CD4-positive, alpha-beta T cell treated with Interleukin-12 subunit alpha and Interleukin-12 subunit beta, for 1 hour (primary cell): ENCODE measurements around the gene NFIA.

Source experiments
- DNase-seq: peaks from one replicate; pipeline ENCODE4 v3.0.0-alpha.2; 2020

The NFIA gene

DNA sequence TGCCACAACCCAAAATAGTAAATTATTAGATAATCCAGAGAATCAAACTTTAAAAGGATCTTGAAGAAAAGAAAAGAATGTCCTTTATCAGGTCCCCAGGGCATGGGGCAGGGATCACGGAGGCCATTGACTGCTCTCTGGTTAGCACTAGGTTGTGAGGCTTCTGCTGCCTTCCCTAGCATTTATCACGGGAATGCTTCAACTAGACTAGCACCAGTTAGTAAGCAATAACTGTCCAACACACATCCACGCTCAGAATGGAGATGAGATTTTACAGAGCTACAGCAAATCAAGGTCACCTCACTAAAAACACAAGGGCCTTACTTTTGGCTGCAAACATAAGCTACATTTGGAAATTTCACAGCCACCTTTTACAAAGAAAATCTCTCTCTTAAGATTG lies 304.0 kb downstream of the NFIA start:
- DNase-seq, result no peak

DNA sequence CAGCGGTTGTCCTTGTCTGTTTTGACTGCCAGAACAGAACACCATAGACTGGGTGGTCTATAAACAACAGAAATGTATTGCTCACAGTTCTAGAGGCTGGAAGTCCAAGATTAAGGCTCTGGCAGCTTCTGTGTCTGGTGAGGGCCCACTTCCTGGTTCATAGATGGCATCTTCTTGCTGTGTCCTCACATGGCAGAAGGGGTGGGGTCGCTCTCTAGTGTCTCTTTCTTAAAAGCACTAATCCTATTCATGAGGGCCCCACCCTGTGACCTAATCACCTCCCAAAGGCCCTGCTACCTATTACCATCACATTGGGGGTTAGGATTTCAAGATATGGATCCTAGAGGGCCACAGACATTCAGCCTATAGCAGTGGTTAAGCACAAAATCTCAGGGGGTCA lies 304.4 kb downstream of the NFIA start:
- no peak for DNase-seq

DNA sequence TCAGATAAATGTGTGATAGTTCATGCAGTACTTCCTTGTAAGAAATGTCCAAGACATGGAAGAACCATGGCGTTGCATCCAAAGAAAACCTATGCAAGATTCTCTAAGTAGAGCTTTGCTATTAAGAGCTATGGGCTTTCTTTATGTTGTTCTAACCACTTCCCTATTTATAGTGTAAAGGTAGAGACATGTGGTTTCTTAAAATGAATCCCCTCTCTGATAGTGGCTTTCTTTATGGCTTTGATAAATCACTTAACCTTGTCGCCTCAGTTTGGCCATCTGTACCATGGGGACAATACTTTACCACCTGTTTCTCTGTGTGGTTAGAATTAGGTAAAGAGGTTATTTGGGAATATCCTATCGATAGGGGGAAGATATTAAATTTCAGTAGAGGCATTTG lies 305.5 kb downstream of the NFIA start:
- DNase-seq, result no peak

DNA sequence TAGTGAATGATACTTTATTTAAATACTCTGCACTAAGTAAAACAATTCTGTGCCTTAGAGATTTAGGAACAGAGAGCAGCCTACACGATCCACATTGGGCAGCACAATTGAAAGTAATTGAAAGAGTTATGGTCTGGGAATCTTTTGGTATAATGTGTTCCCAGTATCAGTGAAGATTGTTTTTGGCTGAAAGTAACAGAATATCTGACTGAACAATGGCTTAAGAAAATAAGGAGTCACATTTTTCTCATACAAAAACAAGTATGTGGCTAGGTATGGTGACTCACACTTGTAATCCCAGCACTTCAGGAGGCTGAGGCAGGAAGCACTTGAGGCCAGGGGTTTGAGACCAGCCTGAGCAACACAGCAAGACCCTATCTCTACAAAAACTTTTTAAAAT lies 306.2 kb downstream of the NFIA start:
- no peak for DNase-seq

DNA sequence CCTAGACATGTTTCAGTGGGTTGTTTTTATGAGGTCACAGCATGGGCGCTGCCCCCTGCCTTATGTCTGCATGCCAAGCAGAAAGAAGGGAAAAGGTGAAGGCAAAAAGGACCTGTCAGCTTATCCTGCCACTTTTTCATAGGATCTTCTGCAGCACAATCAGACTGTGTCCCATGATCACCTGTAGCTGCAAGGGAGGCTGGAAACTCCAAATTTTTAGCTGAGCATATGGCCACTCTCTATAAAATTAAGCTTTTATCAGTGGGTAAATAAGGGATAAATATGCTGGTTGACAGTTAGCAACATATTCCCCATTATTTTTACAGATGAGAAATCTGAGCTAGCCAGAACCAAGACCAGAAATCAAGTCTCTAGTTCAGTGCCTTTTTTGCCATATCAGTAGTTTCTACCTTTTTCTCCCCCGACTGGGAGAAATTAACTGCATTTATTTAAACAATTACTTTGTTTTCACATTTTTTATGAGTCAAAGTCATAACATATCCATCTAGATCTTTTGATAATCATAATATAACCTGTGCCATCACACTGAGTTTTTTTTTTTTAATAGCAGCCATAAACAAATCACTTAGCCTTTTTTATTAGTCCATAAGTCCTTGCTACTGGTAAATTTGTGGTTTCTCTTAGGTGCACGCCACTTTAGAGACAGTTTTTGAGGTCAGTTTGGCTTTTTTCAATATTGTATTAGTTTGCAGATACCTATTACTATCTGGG lies 307.0 kb downstream of the NFIA start:
- no peak for DNase-seq

DNA sequence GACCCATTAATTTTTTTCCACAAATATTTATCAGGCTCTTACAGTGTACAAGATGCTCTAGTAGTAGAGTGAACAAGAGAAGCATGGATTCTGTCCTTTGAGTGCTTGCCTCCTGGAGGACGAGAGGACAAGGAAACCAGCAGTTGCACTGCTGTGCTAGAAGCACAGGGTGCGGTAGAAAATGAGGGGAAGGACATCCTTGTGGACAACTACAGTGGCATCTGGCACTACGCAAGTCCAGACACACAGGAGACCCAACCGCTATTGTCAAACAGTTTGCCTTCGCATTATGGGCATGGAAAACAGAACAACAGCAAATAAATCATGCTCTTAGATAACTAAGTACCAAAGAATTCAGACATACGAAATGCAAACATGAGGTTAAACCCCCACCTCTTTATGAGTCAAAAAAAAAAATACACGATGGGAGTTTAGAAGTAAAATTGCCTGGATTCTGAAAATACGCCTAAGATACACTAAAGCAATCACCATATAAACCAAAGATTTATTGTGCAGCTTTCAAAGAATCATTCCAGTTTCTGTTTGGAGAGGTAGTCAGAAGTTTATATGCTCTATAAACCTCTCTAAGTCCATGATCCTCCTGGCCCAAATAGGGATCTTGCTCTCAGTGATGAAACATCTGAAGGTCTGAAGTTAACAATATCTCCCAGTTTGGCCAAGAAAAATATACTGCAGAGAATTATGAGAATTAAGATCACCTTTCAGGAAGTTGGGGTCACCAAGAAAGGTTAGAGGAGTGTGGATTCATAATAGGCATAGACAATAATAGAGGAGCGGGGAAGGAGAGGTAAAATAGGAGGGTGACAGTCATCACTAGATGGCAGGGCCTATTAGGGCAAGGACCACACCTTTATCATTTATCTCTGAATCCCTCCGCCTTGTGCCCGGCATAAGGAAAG lies 307.8 kb downstream of the NFIA start:
- no peak for DNase-seq

DNA sequence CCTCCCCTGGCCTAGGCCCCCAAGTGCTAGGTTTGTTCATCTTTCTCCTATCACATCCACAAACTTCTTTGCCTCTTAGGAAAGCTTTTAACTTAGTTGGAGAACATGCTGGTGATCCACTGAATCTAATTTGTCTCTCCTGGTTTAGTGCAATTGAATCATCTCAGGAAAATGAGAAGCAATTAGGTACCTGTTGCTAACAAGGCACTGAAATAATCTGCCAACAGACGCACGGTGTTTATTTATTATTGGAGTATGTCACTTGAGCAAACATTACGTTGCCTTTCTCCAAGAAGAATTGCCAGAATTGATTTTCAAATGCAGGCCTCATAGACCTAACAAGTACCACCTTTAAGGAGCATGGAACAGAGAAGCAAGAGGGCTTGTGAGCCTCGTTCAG lies 309.4 kb downstream of the NFIA start:
- no peak for DNase-seq

DNA sequence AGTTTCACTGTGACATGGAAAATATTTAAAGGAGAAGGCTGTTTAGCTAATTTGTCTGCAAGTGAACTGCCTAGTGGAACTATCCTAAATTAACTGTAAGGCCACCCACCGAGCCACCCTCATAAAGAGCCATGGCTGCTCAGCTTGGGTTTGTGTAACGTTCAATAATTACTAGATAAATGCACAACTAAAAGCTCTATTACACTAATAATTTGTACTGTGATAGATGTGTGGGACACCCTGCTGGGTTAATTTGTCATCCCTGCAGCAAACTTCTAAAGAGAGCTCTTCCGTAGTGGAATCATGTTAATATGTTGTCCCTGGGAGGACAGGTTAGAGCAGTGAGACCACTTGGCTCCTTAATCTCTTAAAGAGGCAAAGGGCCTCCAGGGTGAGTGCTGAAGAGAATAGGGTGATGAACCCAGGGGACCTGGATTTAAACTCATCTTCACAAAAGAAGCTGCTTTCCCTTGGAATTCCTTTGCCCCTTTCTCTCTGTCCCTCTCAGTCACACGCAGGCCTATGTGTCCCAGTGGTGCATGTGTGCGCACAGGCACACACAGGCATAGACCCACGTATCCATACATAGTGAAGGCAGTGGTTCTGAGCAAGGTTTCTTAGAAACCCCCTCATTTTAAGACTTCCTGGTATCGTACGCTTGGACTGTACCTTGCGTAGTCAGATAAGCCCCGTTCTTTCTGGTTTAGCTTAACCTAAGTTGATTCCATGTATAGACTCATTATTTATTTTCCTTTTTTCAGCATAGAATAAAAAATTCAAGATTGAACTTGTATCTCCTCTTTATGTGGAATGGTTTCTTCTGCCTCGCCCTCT lies 310.3 kb downstream of the NFIA start:
- DNase-seq, result no peak

DNA sequence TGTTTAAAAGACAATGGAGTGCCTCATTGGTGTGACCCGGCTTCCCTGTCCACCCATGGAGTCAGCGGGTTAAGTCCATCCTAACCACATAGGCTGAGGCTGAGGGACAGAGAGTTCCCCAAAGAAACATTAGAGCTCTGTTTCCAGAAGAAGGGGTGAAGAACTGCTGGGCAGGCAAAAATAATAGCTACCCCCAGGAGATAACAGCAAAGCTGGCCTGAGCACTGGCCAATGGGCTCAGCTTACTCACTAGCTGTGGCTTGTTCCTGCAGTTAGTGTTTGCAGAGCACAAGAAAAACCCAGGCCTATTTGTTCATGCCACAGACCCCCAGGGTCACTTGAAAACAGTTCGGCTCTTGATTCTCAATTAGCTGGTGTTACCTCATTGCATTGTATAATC lies 311.2 kb downstream of the NFIA start:
- DNase-seq, result no peak

DNA sequence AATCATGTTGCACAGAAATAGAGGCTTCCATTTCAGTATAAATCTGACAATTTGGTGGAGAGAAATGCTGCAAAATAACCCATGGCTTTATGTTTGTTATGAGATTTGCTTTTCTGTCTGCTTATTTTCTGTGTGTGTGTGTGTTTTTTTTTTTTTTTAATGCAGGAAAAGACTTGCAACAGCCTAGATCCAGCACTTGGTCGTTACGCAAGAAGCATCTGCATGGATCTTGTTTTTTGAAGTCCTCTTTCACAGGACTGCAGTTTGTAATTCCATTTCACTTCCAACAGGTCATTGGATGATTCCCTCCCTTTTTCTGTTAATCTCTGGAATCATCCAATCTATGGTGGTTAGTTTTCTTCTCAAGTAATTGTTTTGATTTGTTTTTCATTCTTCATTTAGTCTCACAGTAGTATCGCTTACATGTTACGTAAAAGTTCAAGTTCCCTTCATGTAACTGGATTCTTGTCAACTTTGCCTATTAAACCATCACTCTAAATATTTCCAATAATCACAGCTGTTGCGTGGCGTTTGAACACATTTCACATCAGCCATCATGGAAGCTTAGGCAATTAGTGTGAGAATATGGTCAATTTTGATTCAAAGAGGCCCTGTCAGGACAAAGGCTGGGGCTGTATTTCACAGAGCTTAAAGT lies 312.9 kb downstream of the NFIA start:
- no peak for DNase-seq

DNA sequence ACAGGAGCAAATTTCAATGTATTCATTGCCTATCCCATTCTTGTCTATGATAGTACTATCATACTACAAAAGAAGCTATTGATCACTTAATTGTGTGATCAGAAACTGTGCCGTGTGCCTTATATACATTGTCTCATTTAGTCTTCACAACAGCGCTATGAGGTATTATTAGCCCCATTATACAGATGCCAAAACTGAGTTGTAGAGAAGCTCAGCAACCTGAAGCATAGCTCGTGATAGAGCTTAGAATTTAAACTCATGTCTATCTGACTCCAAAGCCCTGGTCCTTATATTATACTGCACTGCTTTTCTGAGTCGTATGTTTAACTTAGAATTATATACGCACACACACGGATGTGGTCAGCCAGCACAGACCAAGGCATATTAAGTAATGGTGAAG lies 315.1 kb downstream of the NFIA start:
- no peak for DNase-seq

DNA sequence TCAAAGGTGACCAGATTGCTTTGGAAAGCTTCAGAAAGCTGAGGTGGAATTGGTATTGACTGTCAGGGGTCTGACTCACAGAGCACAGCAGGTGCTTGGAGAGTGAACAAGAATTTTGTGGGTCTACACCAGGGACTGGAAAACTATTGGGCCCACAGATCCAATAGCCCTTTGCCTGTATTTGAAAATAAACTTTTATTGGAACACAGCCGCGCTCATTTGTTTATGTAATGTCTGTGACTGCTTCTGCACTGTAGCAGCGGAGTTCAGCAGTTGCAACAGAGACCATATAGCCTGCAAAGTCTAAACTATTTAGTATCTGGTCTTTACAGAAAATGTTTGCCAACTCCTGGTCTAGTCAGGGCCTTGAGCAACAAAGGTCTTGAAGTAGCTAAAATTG lies 315.6 kb downstream of the NFIA start:
- no peak for DNase-seq

DNA sequence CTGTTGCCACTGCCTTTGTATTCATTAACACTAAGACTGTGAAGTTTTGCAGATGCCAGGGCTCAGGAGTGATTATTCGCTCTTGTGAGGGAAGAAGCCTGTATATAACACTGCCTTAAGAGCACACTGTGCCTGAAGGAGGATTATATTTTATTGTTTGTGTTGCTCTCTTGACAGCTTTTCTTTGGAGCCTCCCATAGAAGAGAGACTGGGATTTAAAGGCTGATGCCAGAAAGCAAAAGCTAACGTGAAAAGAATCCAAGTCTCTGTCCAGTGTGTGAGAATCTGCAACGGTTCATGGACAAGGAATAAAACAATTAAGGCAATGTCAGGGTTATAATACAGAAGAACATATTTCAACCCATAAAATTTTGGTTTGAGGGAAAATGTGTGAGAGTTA lies 316.8 kb downstream of the NFIA start:
- no peak for DNase-seq

DNA sequence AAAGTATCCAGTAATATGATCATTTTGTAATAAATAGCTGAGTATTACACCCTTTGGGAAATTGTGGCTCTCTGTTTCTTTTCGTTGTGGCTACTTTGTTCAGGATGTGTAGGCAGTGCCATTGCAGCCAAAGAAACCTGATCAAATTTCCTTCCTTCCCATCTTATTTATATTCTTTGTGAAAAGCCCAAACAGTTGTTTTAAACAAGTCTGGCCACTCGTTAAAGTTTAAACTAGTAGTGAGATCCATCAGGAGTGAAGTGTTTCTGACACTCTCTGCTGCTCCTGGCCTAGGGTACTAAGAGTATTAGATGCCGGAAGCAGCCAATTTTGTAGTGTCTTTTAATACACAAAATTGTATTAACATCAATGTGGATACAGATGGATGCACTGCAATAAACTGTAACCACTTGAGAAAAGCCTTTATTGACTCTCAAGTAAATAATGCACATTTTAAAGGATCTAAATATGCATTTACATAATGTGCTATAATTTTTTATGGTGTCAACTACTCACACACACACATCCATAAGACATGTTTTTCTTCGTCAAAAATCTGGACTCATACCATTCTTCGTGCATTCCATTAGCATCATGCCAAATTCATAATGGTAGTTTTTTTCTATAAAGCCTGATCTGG lies 317.9 kb downstream of the NFIA start:
- DNase-seq, result no peak

DNA sequence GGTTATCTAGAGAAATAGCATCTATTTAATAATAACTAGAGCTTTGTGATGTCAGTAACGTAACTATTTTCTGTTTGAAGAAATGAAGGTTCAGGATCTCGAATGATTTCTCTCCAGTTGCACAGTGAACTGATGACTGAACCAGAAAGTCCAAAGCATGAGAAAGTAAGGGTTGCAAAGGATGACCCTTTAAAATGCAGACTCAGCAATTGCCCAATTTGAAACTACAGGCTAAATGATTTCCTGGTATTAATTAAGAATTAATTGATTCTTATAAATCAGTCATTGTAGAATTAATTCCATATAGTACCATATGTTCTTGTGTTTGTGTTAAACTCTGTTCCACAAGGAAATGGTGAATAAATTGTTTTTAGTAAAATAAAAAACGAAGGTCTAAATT lies 318.6 kb downstream of the NFIA start:
- no peak for DNase-seq

DNA sequence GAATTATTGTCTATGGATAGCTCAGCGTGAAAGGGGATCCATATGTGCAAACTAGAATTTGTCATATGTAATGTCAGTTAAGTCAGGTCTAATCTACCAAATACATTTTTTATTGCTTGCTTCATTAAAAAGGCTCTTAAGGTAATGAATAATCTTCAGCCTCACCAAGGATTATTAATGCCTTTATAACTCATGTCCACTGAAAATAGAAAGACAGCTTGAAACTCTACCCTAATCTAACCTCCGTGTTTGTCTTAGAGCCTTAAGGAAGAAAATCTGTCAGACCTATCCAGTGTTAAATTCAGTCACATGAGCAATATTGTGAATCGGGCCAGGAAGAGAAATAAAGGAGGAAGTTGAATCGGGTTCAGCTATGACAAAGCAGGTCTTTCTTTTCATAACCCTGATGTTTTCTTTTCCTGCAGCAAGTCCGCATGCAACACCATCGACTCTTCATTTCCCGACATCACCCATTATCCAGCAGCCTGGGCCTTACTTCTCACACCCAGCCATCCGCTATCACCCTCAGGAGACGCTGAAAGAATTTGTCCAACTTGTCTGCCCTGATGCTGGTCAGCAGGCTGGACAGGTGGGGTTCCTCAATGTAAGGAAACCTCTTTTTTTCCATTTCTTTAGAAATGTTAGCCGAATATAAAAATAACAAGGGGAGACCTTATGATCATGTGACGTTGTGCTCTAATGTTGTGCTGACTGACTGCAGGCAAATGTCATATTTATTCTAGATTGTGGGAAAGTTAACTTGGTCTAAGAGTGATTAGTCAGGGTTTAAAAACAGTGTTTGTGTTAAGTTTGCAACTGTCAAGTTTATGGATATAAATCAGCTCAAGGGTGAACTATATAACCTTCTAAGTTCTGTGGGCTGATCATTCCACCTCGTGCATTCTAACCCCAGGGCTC lies 321.6 kb downstream of the NFIA start:
- no peak for DNase-seq

DNA sequence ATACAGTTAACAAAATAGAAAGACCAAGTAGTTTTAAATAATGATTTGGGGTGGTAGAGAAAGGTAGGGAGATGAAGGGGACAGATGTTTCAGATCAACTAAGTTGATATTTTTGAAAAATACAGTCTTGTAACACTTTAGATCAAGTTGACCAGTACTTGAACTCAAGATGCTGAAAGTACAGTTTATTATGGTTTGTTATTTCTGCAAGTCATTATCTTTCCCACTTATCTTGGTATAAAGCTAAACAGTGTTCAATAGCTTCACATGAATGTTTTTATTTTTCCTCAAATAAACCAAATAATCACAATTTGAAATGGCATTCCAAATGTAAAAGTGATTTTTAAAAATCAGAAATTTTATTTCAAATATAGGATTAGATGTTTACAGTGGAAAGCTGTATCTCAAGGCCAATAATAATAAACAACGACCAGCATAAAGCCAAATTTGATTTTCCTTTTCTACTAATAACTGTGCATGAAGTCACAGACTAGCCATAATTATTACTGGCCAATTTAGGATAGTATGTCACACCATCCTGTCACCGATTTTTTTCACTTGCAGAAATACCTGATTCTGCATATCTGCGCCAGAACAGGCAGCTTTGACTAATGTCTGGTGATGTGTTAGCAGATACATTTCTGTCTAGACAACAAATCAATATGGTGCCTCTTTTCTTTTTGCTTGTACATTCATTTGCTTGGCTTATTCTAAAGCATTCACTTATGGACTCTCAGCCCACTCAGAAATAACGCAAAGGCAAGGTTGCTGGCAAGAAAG lies 322.4 kb downstream of the NFIA start:
- DNase-seq, result no peak

DNA sequence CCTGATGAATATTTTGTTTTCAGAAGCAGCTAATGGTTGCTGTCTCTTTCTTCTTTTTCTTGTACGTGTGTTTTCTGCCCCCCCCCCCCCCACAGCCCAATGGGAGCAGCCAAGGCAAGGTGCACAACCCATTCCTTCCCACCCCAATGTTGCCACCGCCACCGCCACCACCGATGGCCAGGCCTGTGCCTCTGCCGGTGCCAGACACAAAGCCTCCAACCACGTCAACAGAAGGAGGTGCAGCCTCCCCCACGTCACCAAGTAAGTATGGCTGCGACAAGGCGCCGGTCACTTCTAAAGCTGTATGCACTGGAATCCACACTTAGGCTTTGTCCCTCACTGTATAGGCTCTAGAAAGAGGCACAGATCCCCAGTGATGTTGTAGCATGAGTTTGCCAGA lies 324.1 kb downstream of the NFIA start:
- DNase-seq, result no peak

DNA sequence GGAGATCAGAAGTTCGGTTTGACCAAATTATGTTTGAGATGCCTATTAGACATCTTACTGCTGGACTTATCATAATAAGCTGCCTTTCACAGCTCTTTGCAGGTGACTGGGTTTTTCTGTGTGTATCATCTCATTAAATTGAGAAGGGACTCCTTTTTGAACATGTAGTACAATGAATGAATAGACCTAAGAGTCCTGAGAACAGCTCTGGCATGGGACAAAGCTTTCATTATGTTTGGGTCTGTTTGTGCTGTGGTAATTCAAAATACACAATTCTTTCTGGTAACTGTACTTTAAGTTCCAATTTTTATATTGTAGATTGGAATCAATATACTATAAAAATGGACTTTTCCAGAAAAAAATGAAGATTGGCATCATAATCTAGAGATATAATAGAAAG lies 330.2 kb downstream of the NFIA start:
- DNase-seq, result no peak

DNA sequence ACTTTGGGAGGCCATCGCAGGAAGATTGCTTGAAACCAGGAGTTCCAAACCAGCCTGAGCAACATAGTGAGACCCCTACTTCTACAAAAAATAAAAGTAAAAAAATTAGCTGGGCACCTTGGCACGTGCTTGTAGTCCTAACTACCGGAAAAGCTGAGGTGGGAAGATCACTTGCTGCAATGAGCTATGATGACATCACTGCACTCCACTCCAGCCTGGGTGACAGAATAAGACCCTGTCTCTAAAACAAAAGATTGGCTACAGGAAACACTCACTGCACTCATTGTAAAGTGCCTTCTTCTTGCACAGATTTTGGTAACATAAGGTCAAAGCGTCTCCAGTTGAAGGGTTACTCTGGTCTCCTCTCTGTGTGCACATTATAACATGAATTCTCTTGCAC lies 336.8 kb downstream of the NFIA start:
- DNase-seq, result no peak

DNA sequence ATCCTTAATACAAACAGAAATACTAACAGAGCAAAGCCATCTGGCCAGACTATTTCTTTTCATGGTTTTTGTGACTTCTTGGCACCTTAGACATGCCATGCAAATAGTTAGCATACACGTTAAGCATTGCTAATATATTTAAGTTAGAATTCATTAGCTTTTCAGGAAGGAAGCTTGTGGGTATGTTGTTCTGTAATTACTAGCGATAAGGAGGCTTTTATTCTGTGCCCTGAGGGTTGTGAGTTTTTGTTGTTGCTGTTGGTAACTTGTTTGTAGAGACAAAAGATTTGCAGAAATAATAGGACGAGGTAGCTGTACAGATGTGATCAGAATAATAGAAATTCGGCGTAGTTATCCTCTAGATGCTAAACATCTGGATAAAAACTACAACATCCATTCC lies 337.3 kb downstream of the NFIA start:
- no peak for DNase-seq
